Vagina (tissue), 2 donors: Measurements from ENCODE around the gene ZNF524.

ENCODE experiments used
- CTCF ChIP-seq, 3 experiments: fragments of 450-650 bp in 2 of 3; fragments of 200-600 bp in 1 of 3; sonication (generic) in 1 of 3; IDR thresholded peaks; one replicate each; pipeline ENCODE4 v1.5.1; 2017 to 2019; ENCODE audit warnings: antibody characterized with exemption in 3 of 3, mild to moderate bottlenecking in 2 of 3, moderate library complexity in 2 of 3
- POLR2A ChIP-seq, 2 donors: fragments of 450-650 bp; IDR thresholded peaks; one replicate each; pipeline ENCODE4 v1.6.1; 2017; ENCODE audit warnings: antibody characterized with exemption in 2 of 2, mild to moderate bottlenecking in 2 of 2, moderate library complexity in 2 of 2
- POLR2AphosphoS5 ChIP-seq, 2 donors: sonication (generic); formaldehyde crosslinking; IDR thresholded peaks; one replicate each; pipeline ENCODE4 v1.9.0; 2017; ENCODE audit warnings: antibody characterized with exemption in 2 of 2, mild to moderate bottlenecking in 2 of 2, low read depth in 1 of 2; ENCODE audit not compliant: insufficient read depth in 1 of 2

- TF ChIP-seq POLR2A (IDR thresholded peaks at IDR 0.05) (no peak), CTCF (IDR thresholded peaks at IDR 0.05) (no peak), POLR2AphosphoS5 (IDR thresholded peaks at IDR 0.05; ENCODE audit: insufficient read depth in 1 of 2, low read depth in 1 of 2) (no peak)
Measured at GRCh38 chr19:55567708-55568328, 32.3 kb upstream of the ZNF524 start.
